Skeletal muscle satellite cell (primary cell): ENCODE measurements around the gene SLFN12.
"Not testable (repeated sequence)": the region's sequence is repeated elsewhere in the genome, so short reads cannot be mapped to it uniquely, and the experiment has no call there.

Experiments used
- H3K27me3 ChIP-seq: 2 replicates; pipeline ENCODE4 v1.7.0; 2013; ENCODE audit warnings: low read length; ENCODE audit not compliant: control insufficient read depth, insufficient read depth
- H3K36me3 ChIP-seq: 2 replicates; pipeline ENCODE4 v1.7.0; 2013; ENCODE audit warnings: mild to moderate bottlenecking, control low read depth, low read length; ENCODE audit not compliant: insufficient read depth
- H3K4me1 ChIP-seq: 2 replicates; pipeline ENCODE4 v1.7.0; 2013; ENCODE audit warnings: low read length; ENCODE audit not compliant: control insufficient read depth, insufficient read depth
- H3K4me2 ChIP-seq: 2 replicates; pipeline ENCODE4 v1.7.0; 2013; ENCODE audit warnings: mild to moderate bottlenecking, low read length
- H3K4me3 ChIP-seq: 2 replicates; pipeline ENCODE4 v1.7.0; 2013; ENCODE audit warnings: low read length
- H3K9ac ChIP-seq: 2 replicates; pipeline ENCODE4 v1.7.0; 2013; ENCODE audit warnings: mild to moderate bottlenecking, low read depth, low read length, moderate library complexity
- H3K9me3 ChIP-seq: replicated peaks from 2 replicates; pipeline ENCODE4 v1.7.0; 2013; ENCODE audit warnings: mild to moderate bottlenecking, control low read depth, low read length

SLFN12 gene

GRCh38 chr17:35448214-35448898 lies 16.1 kb upstream of the SLFN12 start, which contains the start of gene SLFN13:
Gene SLFN13, minus strand, starts transcription at chr17:35448766. Its CDS starts 3,086 bp downstream, at chr17:35445680.
- peaks cover 75% of the 10 kb centered on the region for H3K27me3 ChIP-seq
- peak within 1 kb of the TSS; percentile 88 for H3K4me2 ChIP-seq
- H3K9me3 ChIP-seq: no peaks in the 10 kb centered on the region
- H3K9ac ChIP-seq: peak within 1 kb of the TSS; percentile 25
- H3K36me3 ChIP-seq: no peaks in the 10 kb centered on the region
- peak within 1 kb of the TSS; percentile 71 for H3K4me3 ChIP-seq
- peaks cover 11% of the 10 kb centered on the region for H3K4me1 ChIP-seq

GRCh38 chr17:35447499-35447898 lies 15.2 kb upstream of the SLFN12 start:
- no peak overlapping the region for H3K9ac ChIP-seq
- no peaks in the 10 kb centered on the region for H3K36me3 ChIP-seq
- peak overlapping the region; percentile 88 for H3K4me2 ChIP-seq
- peaks cover 66% of the 10 kb centered on the region for H3K27me3 ChIP-seq
- H3K9me3 ChIP-seq: no peaks in the 10 kb centered on the region
- peaks cover 11% of the 10 kb centered on the region for H3K4me1 ChIP-seq
- H3K4me3 ChIP-seq: no peak overlapping the region

GRCh38 chr17:35438433-35438832 lies 6.1 kb upstream of the SLFN12 start:
- H3K4me3 ChIP-seq: no peak overlapping the region
- H3K4me1 ChIP-seq: peaks cover 5% of the 10 kb centered on the region
- H3K4me2 ChIP-seq: no peak overlapping the region
- H3K27me3 ChIP-seq: peaks cover under 1% of the 10 kb centered on the region
- no peaks in the 10 kb centered on the region for H3K36me3 ChIP-seq
- no peaks in the 10 kb centered on the region for H3K9me3 ChIP-seq
- no peak overlapping the region for H3K9ac ChIP-seq

GRCh38 chr17:35433075-35433894 lies 985 bp upstream of the SLFN12 start:
- Histone ChIP-seq H3K4me1 (peaks cover 17% of the 10 kb centered on the region), H3K9me3 (no peaks in the 10 kb centered on the region), H3K36me3 (no peaks in the 10 kb centered on the region), H3K27me3 (no peaks in the 10 kb centered on the region), H3K4me3 (peak overlapping the region; percentile 74), H3K9ac (peak overlapping the region; percentile 88), H3K4me2 (peak overlapping the region; percentile 83)

- no peak overlapping the region for H3K4me2 ChIP-seq
These were observed 2.6 kb downstream of the SLFN12 start for GRCh38 chr17:35429702-35430101.

GRCh38 chr17:35428229-35428628 lies 4.1 kb downstream of the SLFN12 start:
- Histone ChIP-seq H3K4me2 (no peak overlapping the region), H3K27me3 (no peaks in the 10 kb centered on the region), H3K9me3 (no peaks in the 10 kb centered on the region), H3K4me3 (no peak overlapping the region), H3K9ac (no peak overlapping the region), H3K36me3 (no peaks in the 10 kb centered on the region), H3K4me1 (peaks cover 10% of the 10 kb centered on the region)

More at GRCh38 chr17:35429702-35430101, 2.6 kb downstream of the SLFN12 start:
- no peak overlapping the region for H3K9ac ChIP-seq
- no peaks in the 10 kb centered on the region for H3K27me3 ChIP-seq
- peaks cover 17% of the 10 kb centered on the region for H3K4me1 ChIP-seq
- no peak overlapping the region for H3K4me3 ChIP-seq
- H3K9me3 ChIP-seq: no peaks in the 10 kb centered on the region
- no peaks in the 10 kb centered on the region for H3K36me3 ChIP-seq

GRCh38 chr17:35423761-35424160 lies 8.5 kb downstream of the SLFN12 start:
- Histone ChIP-seq H3K27me3 (no peaks in the 10 kb centered on the region), H3K9me3 (no peaks in the 10 kb centered on the region), H3K4me3 (no peak overlapping the region), H3K9ac (no peak overlapping the region), H3K4me1 (no peaks in the 10 kb centered on the region), H3K36me3 (no peaks in the 10 kb centered on the region), H3K4me2 (no peak overlapping the region)

GRCh38 chr17:35421069-35421468 lies 11.2 kb downstream of the SLFN12 start:
- H3K4me2 ChIP-seq, H3K4me3 ChIP-seq, H3K36me3 ChIP-seq, H3K9me3 ChIP-seq, H3K27me3 ChIP-seq, H3K9ac ChIP-seq, H3K4me1 ChIP-seq: not testable (repeated sequence)

- no peak overlapping the region for H3K4me3 ChIP-seq
- H3K4me2 ChIP-seq: no peak overlapping the region
- peaks cover 12% of the 10 kb centered on the region for H3K36me3 ChIP-seq
- no peaks in the 10 kb centered on the region for H3K9me3 ChIP-seq
- H3K9ac ChIP-seq: no peak overlapping the region
- H3K27me3 ChIP-seq: no peaks in the 10 kb centered on the region
- H3K4me1 ChIP-seq: no peaks in the 10 kb centered on the region
These were observed 15.6 kb downstream of the SLFN12 start for GRCh38 chr17:35416659-35417058.

GRCh38 chr17:35414707-35415106 lies 17.6 kb downstream of the SLFN12 start:
- not testable (repeated sequence) for H3K9me3 ChIP-seq, H3K4me3 ChIP-seq, H3K4me2 ChIP-seq, H3K27me3 ChIP-seq, H3K9ac ChIP-seq, H3K4me1 ChIP-seq
- peaks cover 23% of the 10 kb centered on the region for H3K36me3 ChIP-seq

GRCh38 chr17:35414247-35414646 lies 18.1 kb downstream of the SLFN12 start:
- H3K9ac ChIP-seq: no peak overlapping the region
- no peaks in the 10 kb centered on the region for H3K4me1 ChIP-seq
- H3K4me3 ChIP-seq: no peak overlapping the region
- H3K27me3 ChIP-seq: no peaks in the 10 kb centered on the region
- no peak overlapping the region for H3K4me2 ChIP-seq
- H3K36me3 ChIP-seq: peaks cover 26% of the 10 kb centered on the region
- no peaks in the 10 kb centered on the region for H3K9me3 ChIP-seq
